ENCODE results near the gene SELENBP1. TPM values are rescaled to one million over a fixed set of nuclear protein-coding genes. Genes with fewer than 3 reads are reported as not detected.

Gene SELENBP1
- polyA plus RNA-seq, 1 donor from 2014 or later: not detected

DNA sequence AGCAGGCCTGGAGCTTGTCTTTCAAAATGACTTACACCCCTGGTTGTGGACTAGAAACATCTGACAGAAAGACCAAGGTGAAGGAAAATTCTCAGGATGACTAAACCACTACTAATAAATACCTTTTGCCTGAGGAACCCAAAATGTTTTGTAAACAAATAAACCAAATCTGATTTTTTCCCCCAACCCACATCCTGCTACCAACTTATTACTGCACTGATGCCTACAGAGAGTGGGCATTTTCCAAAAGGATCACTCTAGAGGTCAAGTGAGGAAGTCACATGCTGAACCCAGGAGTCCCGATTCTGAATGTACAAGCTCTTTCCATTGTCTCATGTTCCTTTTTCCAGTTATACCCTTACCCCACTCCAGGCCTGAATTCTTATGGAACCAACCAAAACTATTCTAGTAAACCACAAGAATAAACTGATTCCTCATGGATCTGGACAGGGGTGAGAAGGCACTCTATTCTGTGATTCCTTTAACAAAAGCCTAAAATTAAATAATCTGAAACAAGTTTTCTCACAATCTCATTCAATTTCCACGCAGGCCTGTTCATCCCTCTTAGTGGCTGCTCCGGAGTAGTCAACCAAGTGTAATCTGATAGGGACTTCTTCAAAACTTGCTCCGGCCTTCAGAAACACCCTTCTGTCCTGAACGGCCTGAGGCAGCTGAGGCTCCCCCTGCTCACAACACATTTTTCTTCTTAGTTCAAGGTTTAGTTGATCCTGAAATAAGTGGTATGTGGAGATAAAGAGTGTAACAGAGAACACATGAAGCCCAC is 46.7 kb downstream of the SELENBP1 start:
- H3K9ac ChIP-seq (ENCODE audit: low read length): peak overlapping the region; percentile 77

DNA sequence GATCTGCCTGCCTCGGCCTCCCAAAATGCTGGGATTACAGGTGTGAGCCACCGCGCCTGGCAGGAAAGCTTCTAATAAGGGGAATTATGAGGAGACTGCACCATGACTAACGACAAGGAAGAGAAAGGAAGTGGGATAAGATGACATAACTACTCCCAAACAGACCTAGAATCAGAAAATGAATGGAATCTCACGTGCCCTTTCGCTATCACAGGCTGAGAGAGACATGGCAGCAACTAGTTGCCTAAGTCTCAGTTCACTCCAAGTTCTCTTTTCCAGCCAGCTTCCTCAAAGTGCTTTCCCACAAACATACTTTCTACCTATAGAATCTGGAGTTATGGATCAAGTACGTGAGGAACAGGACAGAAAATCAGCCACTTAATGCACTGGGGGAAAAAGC is 47.3 kb downstream of the SELENBP1 start:
- Histone ChIP-seq H3K27ac (ENCODE audit: low read length) (no peak overlapping the region), H2AFZ (ENCODE audit: low read depth, low read length) (no peak overlapping the region), H3K9me3 (ENCODE audit: low read length) (no peaks in the 10 kb centered on the region), H3K9me2 (ENCODE audit: insufficient read depth, low read length) (no peaks in the 10 kb centered on the region), H3K27me3 (ENCODE audit: insufficient read depth, low read depth, low read length) (no peaks in the 10 kb centered on the region), H3K4me3 (ENCODE audit: low read length) (peak overlapping the region; percentile 89), H3F3A (ENCODE audit: insufficient read depth, low read length, poor library complexity, severe bottlenecking) (no peaks in the 10 kb centered on the region), H3K4me2 (ENCODE audit: low read length) (no peak overlapping the region), H3K36me3 (ENCODE audit: insufficient read depth, low read length) (peaks cover 7% of the 10 kb centered on the region), H4K20me1 (ENCODE audit: insufficient read depth) (no peaks in the 10 kb centered on the region), H3K9ac (ENCODE audit: low read length) (no peak overlapping the region), H3K79me2 (replicated peaks; ENCODE audit: insufficient read depth, low read length) (peaks cover 16% of the 10 kb centered on the region)
- TF ChIP-seq RAD21 (conservative IDR thresholded peaks at IDR 0.05) (no peak), SMC3 (conservative IDR thresholded peaks at IDR 0.05; ENCODE audit: poor library complexity) (no peak), TAF1 (IDR thresholded peaks at IDR 0.05; ENCODE audit: low read depth) (no peak), POLR2AphosphoS5 (IDR thresholded peaks at IDR 0.05) (no peak), MXI1 (conservative IDR thresholded peaks at IDR 0.05; ENCODE audit: poor library complexity, severe bottlenecking) (no peak), EP300 (conservative IDR thresholded peaks at IDR 0.05; ENCODE audit: poor library complexity, severe bottlenecking) (no peak), EZH2 (IDR thresholded peaks at IDR 0.05; ENCODE audit: borderline replicate concordance, insufficient read depth, low read length, poor library complexity, severe bottlenecking) (no peak)
- TF ChIP-seq, protein P1, sequence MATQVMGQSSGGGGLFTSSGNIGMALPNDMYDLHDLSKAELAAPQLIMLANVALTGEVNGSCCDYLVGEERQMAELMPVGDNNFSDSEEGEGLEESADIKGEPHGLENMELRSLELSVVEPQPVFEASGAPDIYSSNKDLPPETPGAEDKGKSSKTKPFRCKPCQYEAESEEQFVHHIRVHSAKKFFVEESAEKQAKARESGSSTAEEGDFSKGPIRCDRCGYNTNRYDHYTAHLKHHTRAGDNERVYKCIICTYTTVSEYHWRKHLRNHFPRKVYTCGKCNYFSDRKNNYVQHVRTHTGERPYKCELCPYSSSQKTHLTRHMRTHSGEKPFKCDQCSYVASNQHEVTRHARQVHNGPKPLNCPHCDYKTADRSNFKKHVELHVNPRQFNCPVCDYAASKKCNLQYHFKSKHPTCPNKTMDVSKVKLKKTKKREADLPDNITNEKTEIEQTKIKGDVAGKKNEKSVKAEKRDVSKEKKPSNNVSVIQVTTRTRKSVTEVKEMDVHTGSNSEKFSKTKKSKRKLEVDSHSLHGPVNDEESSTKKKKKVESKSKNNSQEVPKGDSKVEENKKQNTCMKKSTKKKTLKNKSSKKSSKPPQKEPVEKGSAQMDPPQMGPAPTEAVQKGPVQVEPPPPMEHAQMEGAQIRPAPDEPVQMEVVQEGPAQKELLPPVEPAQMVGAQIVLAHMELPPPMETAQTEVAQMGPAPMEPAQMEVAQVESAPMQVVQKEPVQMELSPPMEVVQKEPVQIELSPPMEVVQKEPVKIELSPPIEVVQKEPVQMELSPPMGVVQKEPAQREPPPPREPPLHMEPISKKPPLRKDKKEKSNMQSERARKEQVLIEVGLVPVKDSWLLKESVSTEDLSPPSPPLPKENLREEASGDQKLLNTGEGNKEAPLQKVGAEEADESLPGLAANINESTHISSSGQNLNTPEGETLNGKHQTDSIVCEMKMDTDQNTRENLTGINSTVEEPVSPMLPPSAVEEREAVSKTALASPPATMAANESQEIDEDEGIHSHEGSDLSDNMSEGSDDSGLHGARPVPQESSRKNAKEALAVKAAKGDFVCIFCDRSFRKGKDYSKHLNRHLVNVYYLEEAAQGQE (IDR thresholded peaks at IDR 0.05; ENCODE audit: borderline replicate concordance): no peak
- TF ChIP-seq, protein P2, sequence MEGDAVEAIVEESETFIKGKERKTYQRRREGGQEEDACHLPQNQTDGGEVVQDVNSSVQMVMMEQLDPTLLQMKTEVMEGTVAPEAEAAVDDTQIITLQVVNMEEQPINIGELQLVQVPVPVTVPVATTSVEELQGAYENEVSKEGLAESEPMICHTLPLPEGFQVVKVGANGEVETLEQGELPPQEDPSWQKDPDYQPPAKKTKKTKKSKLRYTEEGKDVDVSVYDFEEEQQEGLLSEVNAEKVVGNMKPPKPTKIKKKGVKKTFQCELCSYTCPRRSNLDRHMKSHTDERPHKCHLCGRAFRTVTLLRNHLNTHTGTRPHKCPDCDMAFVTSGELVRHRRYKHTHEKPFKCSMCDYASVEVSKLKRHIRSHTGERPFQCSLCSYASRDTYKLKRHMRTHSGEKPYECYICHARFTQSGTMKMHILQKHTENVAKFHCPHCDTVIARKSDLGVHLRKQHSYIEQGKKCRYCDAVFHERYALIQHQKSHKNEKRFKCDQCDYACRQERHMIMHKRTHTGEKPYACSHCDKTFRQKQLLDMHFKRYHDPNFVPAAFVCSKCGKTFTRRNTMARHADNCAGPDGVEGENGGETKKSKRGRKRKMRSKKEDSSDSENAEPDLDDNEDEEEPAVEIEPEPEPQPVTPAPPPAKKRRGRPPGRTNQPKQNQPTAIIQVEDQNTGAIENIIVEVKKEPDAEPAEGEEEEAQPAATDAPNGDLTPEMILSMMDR (IDR thresholded peaks at IDR 0.05; ENCODE audit: poor library complexity, severe bottlenecking): no peak

More for the DNA sequence above, 46.7 kb downstream of the SELENBP1 start:
- Histone ChIP-seq H2AFZ (ENCODE audit: low read depth, low read length) (no peak overlapping the region), H3K79me2 (replicated peaks; ENCODE audit: insufficient read depth, low read length) (peaks cover 16% of the 10 kb centered on the region), H3F3A (ENCODE audit: insufficient read depth, low read length, poor library complexity, severe bottlenecking) (no peaks in the 10 kb centered on the region), H3K9me3 (ENCODE audit: low read length) (no peaks in the 10 kb centered on the region), H3K27me3 (ENCODE audit: insufficient read depth, low read depth, low read length) (no peaks in the 10 kb centered on the region), H3K36me3 (ENCODE audit: insufficient read depth, low read length) (peaks cover 7% of the 10 kb centered on the region), H3K27ac (ENCODE audit: low read length) (no peak overlapping the region), H3K9me2 (ENCODE audit: insufficient read depth, low read length) (no peaks in the 10 kb centered on the region), H3K4me3 (ENCODE audit: low read length) (peak overlapping the region; percentile 89), H3K4me2 (ENCODE audit: low read length) (peak overlapping the region; percentile 99), H4K20me1 (ENCODE audit: insufficient read depth) (no peaks in the 10 kb centered on the region)
- TF ChIP-seq TAF1 (IDR thresholded peaks at IDR 0.05; ENCODE audit: low read depth): no peak
- no peak for TF ChIP-seq EP300 (conservative IDR thresholded peaks at IDR 0.05; ENCODE audit: poor library complexity, severe bottlenecking)
- TF ChIP-seq, protein P1 (IDR thresholded peaks at IDR 0.05; ENCODE audit: borderline replicate concordance): no peak
- TF ChIP-seq SMC3 (conservative IDR thresholded peaks at IDR 0.05; ENCODE audit: poor library complexity): no peak
- TF ChIP-seq MXI1 (conservative IDR thresholded peaks at IDR 0.05; ENCODE audit: poor library complexity, severe bottlenecking): no peak
- TF ChIP-seq, protein P2 (IDR thresholded peaks at IDR 0.05; ENCODE audit: poor library complexity, severe bottlenecking): no peak
- TF ChIP-seq RAD21 (conservative IDR thresholded peaks at IDR 0.05): no peak
- no peak for TF ChIP-seq POLR2AphosphoS5 (IDR thresholded peaks at IDR 0.05)
- no peak for TF ChIP-seq EZH2 (IDR thresholded peaks at IDR 0.05; ENCODE audit: borderline replicate concordance, insufficient read depth, low read length, poor library complexity, severe bottlenecking)
